Stimulated activated CD8-positive, alpha-beta memory T cell treated with anti-CD3 and anti-CD28 coated beads, Interleukin-12 subunit alpha, Interleukin-12 subunit beta, amount 100 ng/mL, for 4 hours (primary cell): Measurements from ENCODE around the gene SLC1A4.
"Not testable (repeated sequence)": the region's sequence is repeated elsewhere in the genome, so short reads cannot be mapped to it uniquely, and the experiment has no call there.

Experiments
- DNase-seq: peaks from one replicate; pipeline ENCODE4 v3.0.0-alpha.2; 2020; ENCODE audit warnings: low read depth

The SLC1A4 gene

GRCh38 chr2:64966017-64966416 is 23.2 kb upstream of the SLC1A4 start:
- no peak for DNase-seq

GRCh38 chr2:64966839-64967238 is 22.4 kb upstream of the SLC1A4 start:
- no peak for DNase-seq

GRCh38 chr2:64967601-64968000 is 21.6 kb upstream of the SLC1A4 start:
- DNase-seq, result no peak

- DNase-seq, result not testable (repeated sequence)
These were observed 20.1 kb upstream of the SLC1A4 start for GRCh38 chr2:64969086-64969485.

GRCh38 chr2:64970495-64970894 is 18.7 kb upstream of the SLC1A4 start:
- DNase-seq, result no peak

GRCh38 chr2:64972426-64972825 is 16.8 kb upstream of the SLC1A4 start:
- DNase-seq, result no peak

- no peak for DNase-seq
These were observed 16.3 kb upstream of the SLC1A4 start for GRCh38 chr2:64972876-64973275.

- DNase-seq, result no peak
These were observed 13.9 kb upstream of the SLC1A4 start for GRCh38 chr2:64975232-64975821.

- DNase-seq, result no peak
These were observed 12.9 kb upstream of the SLC1A4 start for GRCh38 chr2:64976276-64976675.

- no peak for DNase-seq
These were observed 10.5 kb upstream of the SLC1A4 start for GRCh38 chr2:64978514-64979268.

- no peak for DNase-seq
These were observed 9.5 kb upstream of the SLC1A4 start for GRCh38 chr2:64979744-64980143.

GRCh38 chr2:64980183-64980582 is 9.0 kb upstream of the SLC1A4 start:
- DNase-seq, result no peak

- no peak for DNase-seq
These were observed 6.8 kb upstream of the SLC1A4 start for GRCh38 chr2:64982311-64982857.

GRCh38 chr2:64982932-64983331 is 6.3 kb upstream of the SLC1A4 start:
- DNase-seq, result no peak

- no peak for DNase-seq
These were observed 3.8 kb upstream of the SLC1A4 start for GRCh38 chr2:64985447-64985846.

GRCh38 chr2:64987001-64987955 is 1.9 kb upstream of the SLC1A4 start:
- DNase-seq, result no peak

- DNase-seq, result no peak
These were observed 1.2 kb upstream of the SLC1A4 start for GRCh38 chr2:64987956-64988419.

GRCh38 chr2:64988420-64989125 is 626 bp upstream of the SLC1A4 start:
- peak; percentile 34 for DNase-seq

GRCh38 chr2:64989982-64990614 is 899 bp downstream of the SLC1A4 start:
- DNase-seq, result no peak

GRCh38 chr2:64990876-64991275 is 1.7 kb downstream of the SLC1A4 start:
- DNase-seq, result no peak

GRCh38 chr2:64992218-64992617 is 3.0 kb downstream of the SLC1A4 start:
- DNase-seq, result no peak
